ENCODE results near the gene DCUN1D4.
"Not testable (repeated sequence)": the region's sequence is repeated elsewhere in the genome, so short reads cannot be mapped to it uniquely, and the experiment has no call there.

The DCUN1D4 gene

GRCh38 chr4:51893402-51893801 lies 50.4 kb downstream of the DCUN1D4 start:
- DNase-seq, result not testable (repeated sequence)

- DNase-seq, result no peak
These were observed 51.2 kb downstream of the DCUN1D4 start for GRCh38 chr4:51894059-51894645.

- DNase-seq, result no peak
These were observed 52.2 kb downstream of the DCUN1D4 start for GRCh38 chr4:51895158-51895557.

- peak in 46 of 56 donors; percentile 1 to 78 (median 36) for DNase-seq
These were observed 53.0 kb downstream of the DCUN1D4 start for GRCh38 chr4:51895816-51896408.

- DNase-seq, result peak in 3 of 56 donors; percentile 4 to 28 (median 23)
These were observed 58.4 kb downstream of the DCUN1D4 start for GRCh38 chr4:51901363-51901762.

- peak in 2 of 56 donors; percentile 5 to 24 for DNase-seq
These were observed 63.4 kb downstream of the DCUN1D4 start for GRCh38 chr4:51906167-51906958.

GRCh38 chr4:51907006-51907669 lies 64.2 kb downstream of the DCUN1D4 start:
- DNase-seq, result no peak

- no peak for DNase-seq
These were observed 66.3 kb downstream of the DCUN1D4 start for GRCh38 chr4:51909236-51909703.

- no peak for DNase-seq
These were observed 75.3 kb downstream of the DCUN1D4 start for GRCh38 chr4:51918251-51918650.

GRCh38 chr4:51923343-51923742 lies 80.4 kb downstream of the DCUN1D4 start:
- no peak for DNase-seq

GRCh38 chr4:51925307-51925706 lies 82.4 kb downstream of the DCUN1D4 start:
- DNase-seq, result no peak

- no peak for DNase-seq
These were observed 87.6 kb downstream of the DCUN1D4 start for GRCh38 chr4:51930557-51930956.

- DNase-seq, result no peak
These were observed 88.5 kb downstream of the DCUN1D4 start for GRCh38 chr4:51931461-51931860.

GRCh38 chr4:51932261-51932660 lies 89.3 kb downstream of the DCUN1D4 start:
- no peak for DNase-seq

- DNase-seq, result no peak
These were observed 89.7 kb downstream of the DCUN1D4 start for GRCh38 chr4:51932684-51933083.

- DNase-seq, result not testable (repeated sequence)
These were observed 97.5 kb downstream of the DCUN1D4 start for GRCh38 chr4:51940460-51940859.

GRCh38 chr4:51942108-51942832 lies 99.3 kb downstream of the DCUN1D4 start:
- no peak for DNase-seq

- no peak for DNase-seq
These were observed 99.9 kb downstream of the DCUN1D4 start for GRCh38 chr4:51942833-51943215.

- DNase-seq, result no peak
These were observed 100.3 kb downstream of the DCUN1D4 start for GRCh38 chr4:51943221-51943620.

GRCh38 chr4:51958199-51958968 lies 115.4 kb downstream of the DCUN1D4 start:
- DNase-seq, result no peak
